HEK293T (cell line): ENCODE results near the gene ADAMTS17.

Source experiments
- ARNT ChIP-seq: fragments of 450-650 bp; IDR thresholded peaks from 2 replicates; pipeline ENCODE4 v1.6.1; 2017; ENCODE audit warnings: mild to moderate bottlenecking
- BHLHE40 ChIP-seq: fragments of 450-650 bp; IDR thresholded peaks from 2 replicates; pipeline ENCODE4 v1.6.1; 2016; ENCODE audit warnings: mild to moderate bottlenecking, moderate library complexity, borderline replicate concordance
- HDGF ChIP-seq: fragments of 450-650 bp; IDR thresholded peaks from 2 replicates; pipeline ENCODE4 v1.6.1; 2017; ENCODE audit warnings: antibody characterized with exemption, borderline replicate concordance

- TF ChIP-seq ARNT (no peak), BHLHE40 (no peak), HDGF (no peak)
Measured at GRCh38 chr15:99970891-99971430, 370.8 kb downstream of the ADAMTS17 start.
